HCT116 (cell line): ENCODE results near the gene IL1RAPL2.

ENCODE experiments used
- ATF3 ChIP-seq: IDR thresholded peaks from 2 replicates; pipeline ENCODE4 v1.6.1; 2012
- CTCF ChIP-seq, 3 experiments: fragments of 200-600 bp in 1 of 3; sonication (generic) in 1 of 3; IDR thresholded peaks in 2 of 3; conservative IDR thresholded peaks in 1 of 3; 2 replicates each; pipeline ENCODE4 v1.5.1; 2012 to 2017; ENCODE audit warnings: low read depth in 2 of 3, low read length in 2 of 3, antibody characterized with exemption in 1 of 3, borderline replicate concordance in 1 of 3, control low read depth in 1 of 3, mild to moderate bottlenecking in 1 of 3, mixed read lengths in 1 of 3, mixed run types in 1 of 3, moderate library complexity in 1 of 3; ENCODE audit not compliant: insufficient read depth in 1 of 3
- EZH2 ChIP-seq: fragments of 200-600 bp; sonication (generic); IDR thresholded peaks from 2 replicates; pipeline ENCODE4 v1.6.1; 2017; ENCODE audit warnings: antibody characterized with exemption, mixed run types
- MAX ChIP-seq: IDR thresholded peaks from 2 replicates; pipeline ENCODE4 v1.6.1; 2012
- POLR2A ChIP-seq: IDR thresholded peaks from 2 replicates; pipeline ENCODE4 v1.7.0; 2011; ENCODE audit warnings: borderline replicate concordance; ENCODE audit not compliant: insufficient read depth, insufficient read length; ENCODE audit errors: extremely low read depth
- POLR2AphosphoS5 ChIP-seq: IDR thresholded peaks from 2 replicates; pipeline ENCODE4 v1.6.1; 2011; ENCODE audit warnings: mild to moderate bottlenecking, low read depth, low read length, moderate library complexity
- SP1 ChIP-seq: IDR thresholded peaks from 2 replicates; pipeline ENCODE4 v1.6.1; 2012; ENCODE audit warnings: low read depth
- ZNF274 ChIP-seq: fragments of 200-500 bp; sonication (Bioruptor generic); IDR thresholded peaks from 2 replicates; pipeline ENCODE4 v1.6.1; 2014; ENCODE audit warnings: mild to moderate bottlenecking, low read depth, low read length, inconsistent platforms

GRCh38 chrX:105658136-105658535 is 1092.1 kb downstream of the IL1RAPL2 start:
- TF ChIP-seq ZNF274 (no peak), CTCF (IDR thresholded peaks at IDR 0.05 in 2 of 3, conservative IDR thresholded peaks at IDR 0.05 in 1 of 3; ENCODE audit: borderline replicate concordance in 1 of 3, insufficient read depth in 1 of 3, low read depth in 2 of 3, low read length in 2 of 3) (no peak), ATF3 (no peak), SP1 (no peak), POLR2AphosphoS5 (no peak), POLR2A (no peak), MAX (no peak), EZH2 (no peak)
